Activated CD4-positive, alpha-beta T cell treated with anti-CD3 and anti-CD28 coated beads, Interleukin-2, amount 50 U/mL, for 1 hour (primary cell): Measurements from ENCODE around the gene SCN4A.
A peak's percentile ranks its signal among the peaks of the same experiment; 100 is the strongest.

Source experiments
- DNase-seq: peaks from one replicate; pipeline ENCODE4 v3.0.0-alpha.2; 2020

SCN4A gene

DNA sequence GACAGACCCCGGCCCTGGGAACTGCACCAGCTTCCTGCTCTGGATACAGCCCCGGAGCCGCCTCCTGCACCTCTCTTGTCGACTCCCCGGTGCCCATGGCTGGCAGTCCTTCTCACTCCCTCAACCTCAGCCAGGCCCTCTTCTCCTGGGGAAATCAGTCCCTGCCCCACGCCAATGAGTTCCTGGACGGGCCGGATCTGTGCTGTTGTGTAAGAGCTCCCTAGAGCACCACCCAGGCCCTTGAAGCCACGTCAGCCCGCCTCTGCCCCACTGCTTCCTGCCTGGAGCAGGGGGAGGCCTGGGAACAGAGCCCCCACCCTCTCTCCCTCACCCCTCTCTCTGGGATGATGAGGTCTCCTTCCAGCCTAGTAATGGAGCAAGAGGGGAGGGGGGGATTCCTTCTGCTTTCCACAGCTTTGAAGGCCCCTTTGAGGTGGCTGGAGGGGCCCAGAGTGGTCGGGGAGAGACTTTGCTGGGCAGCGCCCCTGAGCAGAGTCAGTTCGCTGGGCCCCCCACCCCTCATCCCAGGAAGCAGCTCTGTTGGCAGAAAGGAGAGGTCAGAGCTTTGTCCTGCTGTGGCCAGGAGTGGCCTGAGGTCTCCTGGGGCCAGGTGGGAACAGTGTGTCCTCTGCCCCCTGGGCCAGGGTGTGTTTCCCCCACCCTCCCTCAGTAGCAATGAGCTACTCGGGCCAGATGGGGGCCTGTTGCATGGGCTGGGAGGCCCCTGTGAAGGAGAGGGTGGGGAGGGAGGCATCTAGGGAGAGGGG is 29.2 kb upstream of the SCN4A start:
- no peak for DNase-seq

DNA sequence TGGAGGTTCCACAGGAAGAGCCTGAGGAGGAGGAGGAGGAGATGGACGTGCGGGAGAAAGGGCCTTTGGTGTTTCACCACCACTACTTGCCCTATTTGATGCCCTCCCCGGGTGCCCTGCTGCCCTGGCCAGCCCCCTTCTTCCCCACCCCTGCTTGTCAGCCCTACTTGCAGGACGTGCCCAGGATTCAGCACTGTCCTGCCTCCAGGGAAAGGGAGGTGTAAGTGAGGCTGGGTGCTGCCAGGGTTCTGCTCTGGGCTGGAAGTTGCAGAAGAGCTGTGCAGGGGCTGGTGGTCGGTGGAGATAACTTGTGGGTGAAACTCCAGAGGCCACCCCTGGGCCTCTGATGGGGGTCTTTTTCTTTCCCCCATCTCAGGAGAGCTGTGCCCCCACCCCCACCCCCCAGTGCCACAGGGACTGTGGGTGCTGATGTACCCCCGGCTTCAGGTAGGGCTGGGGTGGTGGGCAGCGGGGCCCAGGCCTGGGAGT is 28.4 kb upstream of the SCN4A start:
- no peak for DNase-seq

DNA sequence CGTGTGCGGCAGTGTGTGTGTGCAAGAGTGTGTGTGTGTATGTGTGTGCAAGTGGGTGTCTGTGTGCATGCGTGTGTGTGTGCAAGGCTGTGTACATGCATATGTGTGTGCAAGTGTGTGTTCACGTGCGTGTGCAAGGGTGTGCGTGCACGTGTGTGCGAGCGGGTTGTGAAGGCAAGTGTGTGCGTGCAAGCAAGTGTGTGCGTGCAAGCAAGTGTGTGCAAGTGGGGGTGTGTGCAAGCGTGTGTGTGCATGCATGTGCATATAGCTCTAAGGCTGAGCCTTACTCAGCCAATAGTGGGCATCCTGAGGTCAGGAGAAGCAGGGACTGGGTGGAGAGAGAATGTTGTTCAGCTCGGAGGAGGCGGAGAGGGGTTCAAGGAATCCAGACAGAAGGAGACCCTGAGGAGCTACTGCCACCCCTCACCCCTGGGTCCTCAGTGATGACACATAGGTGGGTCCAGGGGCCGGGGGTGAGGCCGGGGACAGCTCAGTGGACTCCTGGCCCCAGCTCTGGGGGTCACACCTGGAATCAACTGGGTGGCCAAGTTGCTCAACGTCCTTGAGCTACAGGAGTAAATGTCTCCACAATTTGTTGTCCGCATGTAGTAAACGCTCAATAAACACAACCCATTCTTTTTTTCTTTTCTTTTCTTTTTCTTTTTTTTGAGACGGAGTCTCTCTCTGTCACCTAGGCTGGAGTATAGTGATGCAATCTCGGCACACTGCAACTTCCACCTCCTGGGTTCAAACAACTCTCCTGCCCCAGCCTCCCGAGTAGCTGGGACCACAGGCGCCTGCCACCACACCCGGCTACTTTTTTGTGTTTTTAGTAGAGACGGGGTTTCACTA is 27.2 kb upstream of the SCN4A start:
- DNase-seq = no peak

DNA sequence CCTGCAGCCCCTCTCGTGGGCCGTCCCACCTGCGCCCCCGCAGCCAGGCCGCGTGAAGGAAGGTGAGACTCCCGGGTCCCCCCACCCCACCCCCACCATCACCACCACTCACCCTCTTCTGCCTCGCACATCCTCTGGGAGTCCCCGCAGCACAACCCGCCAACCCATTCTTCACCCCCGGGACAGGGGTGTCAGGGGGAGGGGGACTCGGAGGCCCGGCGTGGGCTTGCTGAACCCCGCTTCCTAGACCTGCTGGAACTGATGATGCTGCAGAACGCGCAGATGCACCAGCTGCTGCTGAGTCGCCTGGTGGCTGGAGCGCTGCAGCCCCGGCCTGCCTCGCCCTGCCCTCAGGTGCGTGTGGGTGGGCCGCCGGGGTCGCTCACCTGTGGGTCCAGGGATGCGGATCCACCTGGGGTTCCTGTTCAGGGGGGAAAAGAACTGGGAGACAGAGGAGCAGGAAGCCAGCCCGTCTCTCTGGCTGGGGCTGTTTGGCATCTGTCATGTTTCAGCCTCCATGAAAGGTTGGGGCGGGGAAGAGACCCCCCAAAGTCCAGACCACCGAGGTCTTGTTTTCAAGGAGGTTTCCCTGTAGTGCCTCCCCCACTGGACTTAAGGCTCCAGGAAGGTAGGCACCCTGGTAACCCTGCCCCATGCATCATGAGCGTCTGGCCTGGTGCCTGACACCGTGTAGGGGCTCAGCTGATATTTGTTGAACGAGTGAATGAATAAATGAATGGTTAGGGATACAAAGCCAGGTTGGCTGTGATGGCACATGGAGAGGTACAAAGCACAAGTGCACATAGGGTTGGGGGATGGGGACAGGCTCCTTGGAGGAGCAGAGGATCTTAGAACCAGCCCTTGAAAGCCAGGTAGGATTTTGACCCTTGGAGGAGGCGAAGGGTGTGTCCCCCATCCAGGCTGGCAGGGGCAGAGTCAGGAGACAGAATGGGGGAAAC is 26.3 kb upstream of the SCN4A start:
- DNase-seq = no peak

DNA sequence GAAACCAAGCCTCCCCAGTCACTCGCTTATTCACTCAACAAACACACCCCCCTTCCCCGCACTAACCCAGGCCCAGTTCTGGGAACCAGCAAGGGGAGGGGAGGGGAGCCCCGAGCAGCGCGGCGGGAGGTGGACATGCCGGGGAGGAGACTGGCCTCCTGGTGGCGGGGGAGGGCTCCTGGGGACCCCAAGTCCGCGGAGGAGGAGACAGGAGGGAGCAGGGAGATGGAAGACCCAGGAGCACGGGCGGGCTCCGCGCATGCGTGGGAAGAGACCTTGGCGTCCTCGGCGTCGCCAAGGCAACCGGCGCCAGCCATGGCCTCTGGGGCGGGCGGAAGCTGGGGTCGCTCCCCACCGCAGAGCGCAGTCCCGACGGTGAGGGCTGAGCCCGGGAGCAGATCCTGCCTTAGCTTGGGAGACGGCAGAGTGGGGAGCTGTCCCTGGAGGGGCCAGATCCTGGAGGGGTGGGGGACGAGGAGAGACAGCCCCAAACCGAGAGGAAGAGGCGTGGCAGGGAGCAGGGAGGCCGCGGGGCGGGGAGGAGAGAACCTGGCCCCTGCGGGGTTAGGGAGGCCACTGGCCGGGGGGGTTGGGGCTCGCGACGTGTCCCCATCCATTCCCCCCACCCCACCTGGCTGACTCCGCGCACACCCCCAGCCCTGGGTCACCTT is 25.5 kb upstream of the SCN4A start, which contains the start of gene PRR29:
PRR29 (plus strand) TSS at position 302 of the 671 bp plus-strand sequence; CDS start at position 316, 14 bp downstream.
- peak; percentile 71 for DNase-seq

DNA sequence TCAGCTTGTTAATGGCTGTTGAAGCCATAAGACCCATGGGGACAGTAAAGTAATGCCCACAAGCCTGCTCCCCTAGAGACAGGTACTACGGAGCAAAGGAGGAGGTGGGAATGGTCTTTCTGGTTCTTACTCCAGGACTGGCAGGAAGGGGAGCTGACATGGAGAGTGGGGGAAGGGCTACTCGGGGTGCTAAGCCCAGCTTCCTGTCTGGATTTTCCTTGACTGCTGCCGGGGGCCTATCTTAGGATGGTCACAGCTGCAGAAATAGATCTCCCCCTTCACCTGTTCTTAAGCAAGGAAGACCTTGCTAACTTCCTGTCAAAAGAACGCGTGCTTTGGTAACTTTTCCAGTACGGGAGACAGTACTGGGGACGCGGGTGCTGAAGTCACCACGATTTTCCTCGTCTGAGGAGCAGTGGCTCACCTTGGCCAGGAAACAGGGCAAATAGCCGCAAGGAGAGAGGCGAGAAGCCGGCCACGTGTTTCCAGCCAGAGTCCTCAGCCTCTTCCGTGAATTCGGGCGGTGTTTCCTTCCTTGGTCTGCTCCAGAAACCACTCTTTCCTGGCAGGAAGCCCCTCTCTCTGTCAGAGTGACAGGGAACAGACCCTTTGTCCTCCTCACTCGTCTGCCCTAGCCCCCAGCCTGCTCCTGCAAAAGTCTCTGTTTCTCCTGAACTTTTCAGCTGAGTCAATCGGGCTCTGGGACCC is 24.8 kb upstream of the SCN4A start:
- DNase-seq = no peak

DNA sequence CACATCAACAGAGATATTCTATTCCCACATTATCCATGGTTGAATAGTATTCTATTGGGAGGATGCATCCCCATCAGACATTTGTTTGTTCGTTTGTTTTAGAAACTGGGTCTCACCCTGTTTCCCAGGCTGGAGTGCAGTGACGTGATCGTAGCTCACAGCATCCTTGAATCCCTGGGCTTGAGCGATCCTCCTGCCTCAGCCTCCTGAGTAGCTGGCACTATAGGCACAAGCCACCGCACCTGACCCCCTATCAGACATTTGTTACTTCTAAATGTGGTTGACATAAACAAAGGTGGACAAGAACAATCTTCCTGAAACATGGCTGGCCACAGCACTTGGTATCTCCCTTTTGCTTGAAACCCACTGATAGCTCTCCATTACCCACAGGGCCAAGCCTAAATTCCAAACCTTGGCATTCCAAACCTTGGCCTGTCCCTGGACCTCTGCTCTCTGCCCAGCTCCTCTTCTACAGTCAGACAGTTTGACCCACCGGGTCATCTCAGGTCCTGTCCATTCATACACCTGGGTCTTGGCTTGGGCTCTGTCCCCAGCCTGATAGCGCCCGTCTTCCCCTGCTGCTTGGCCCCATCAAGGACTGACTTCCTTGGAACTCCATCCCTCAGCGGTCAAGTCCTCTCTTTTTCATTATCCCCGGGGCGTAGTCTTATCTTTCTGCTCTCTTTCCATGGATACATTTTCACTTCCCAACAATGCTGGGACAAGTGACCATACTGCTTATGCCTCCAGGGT is 23.9 kb upstream of the SCN4A start:
- DNase-seq = no peak

DNA sequence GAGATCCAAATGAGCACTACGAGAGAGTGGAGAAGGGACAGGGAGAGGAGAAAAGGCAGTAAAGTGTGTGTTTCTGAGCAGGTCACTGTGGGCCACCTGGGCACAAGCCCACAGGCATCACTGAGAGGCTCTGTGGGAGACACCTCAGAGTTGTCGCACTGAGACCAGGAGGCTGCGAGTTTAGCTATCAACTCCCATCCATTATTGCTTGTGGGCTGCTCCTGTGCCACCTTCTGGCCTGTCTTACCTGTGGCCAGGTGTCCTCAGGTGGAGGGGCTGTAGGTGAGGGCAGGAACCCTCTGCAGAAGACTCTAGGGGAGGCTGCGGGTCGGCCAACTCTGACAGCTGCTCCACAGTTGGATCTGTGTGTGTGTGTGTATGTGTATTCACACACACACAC is 22.9 kb upstream of the SCN4A start:
- no peak for DNase-seq

DNA sequence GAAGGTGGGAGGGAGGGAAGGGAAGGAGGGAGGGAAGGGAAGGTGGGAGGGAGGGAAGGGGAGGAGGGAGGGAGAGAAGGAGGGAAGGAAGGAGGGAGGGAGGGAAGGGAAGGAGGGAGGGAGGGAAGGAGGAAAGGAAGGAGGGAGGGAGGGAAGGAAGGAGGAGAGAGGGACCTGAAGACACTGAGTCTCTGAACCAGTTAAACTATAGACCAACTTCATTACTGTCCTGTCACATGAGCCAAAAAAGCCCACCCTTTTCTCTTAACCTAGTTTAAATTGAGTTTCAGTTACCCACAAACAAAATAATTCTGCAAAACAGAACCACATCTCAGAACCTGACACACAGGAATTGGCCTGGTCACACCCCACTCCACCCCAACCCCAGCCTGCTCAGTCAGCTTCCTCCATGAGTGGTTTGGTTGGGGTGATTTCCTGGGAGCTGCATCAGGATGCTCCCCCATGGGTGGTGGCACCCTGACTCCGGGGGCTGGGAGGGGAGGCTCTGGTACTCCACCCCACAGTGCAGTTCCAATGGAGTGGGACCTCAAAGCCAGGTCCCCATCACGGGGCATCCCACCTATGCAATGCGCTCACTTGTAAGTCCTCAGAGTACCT is 20.8 kb upstream of the SCN4A start:
- DNase-seq = no peak

DNA sequence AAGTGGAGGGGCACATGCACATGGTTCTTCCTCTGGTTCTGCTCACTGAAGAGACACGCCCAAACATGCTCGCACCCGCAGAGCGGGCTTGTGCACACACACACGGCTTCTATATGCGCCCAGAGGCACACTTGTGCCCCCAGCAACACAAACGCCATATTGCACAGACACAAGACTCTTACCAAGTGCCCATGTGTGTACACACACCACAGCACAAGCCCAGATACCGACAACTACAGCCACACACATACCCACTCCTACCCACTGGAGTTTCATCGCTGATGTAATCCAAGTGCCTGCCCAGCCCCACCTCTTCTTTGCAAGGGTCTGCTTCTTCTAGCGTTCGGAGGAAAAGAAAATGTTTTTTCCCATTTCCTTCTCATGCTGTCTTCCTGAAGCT is 18.9 kb upstream of the SCN4A start:
- no peak for DNase-seq

DNA sequence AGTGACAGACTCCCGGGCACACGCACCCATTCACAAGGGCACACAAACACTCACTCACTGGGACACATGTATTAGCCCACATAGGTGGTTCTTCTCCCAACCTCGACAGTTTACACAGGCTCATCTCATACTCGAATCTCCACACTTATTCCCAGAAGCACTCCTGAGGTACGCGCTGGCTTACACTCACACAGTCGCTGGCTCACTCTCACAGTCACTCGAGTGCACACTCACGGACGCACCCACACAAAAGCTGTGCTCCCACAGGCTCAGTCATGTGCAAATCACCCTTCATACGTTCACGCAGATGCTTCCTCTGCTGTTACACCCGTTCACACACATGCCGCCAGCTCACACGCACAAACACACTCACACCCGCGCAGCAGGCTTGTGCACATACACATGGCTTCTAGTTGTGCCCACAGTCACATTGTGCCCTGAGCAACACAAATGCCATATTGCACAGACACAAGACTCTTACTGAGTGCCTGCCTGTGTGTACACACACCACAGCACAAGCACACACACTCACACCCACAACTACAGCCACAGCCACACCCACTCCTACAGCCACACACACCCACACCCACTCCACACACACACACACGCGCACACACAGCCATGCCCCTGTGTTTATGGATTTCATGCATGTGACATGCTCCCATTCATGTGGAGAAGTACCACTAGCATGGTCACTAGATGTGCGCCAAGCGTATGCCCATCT is 17.1 kb upstream of the SCN4A start:
- no peak for DNase-seq

DNA sequence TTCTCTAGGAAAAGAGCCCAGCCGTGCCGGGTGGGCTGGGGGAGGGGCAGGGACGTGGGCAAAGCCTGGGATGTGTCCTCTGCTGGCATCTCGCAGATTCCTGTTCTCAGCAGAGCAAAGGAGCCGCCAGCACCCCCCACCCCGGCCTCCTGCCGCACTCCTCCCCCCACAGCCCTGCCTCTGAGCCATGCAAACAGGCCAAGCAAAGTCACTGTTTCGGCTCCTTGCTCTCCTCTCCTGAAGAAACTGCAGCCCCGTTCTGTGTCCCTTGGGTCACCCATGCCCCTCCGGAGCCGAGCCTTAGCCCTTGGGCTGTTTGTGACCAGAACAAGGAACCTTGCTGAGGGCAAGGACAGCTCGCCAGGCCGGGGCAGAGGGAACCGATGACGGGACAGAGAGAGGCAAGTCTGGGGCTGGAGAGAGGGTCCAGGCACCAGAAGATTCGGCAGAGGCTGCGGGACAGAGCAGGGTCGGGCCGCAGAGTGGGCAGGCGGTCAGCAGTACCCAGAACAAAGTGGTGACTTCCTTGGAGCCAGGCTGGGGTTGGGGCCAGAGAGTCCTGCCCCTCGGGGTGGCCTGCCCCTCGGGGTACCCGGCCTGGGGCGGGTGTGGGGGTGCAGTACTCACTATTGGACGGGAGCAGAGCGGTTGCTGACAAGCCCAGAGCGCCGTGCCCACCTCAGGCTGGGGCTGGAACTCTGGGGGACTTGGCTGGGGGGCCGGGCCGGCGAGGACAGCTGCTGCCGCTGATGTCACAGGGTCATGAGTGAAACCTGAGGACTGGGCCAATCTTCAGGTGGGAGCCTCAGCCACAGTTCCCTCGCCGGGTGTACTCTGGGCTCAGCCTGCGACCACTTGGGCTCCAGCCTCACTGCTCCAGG is 16.3 kb upstream of the SCN4A start:
- DNase-seq = no peak

DNA sequence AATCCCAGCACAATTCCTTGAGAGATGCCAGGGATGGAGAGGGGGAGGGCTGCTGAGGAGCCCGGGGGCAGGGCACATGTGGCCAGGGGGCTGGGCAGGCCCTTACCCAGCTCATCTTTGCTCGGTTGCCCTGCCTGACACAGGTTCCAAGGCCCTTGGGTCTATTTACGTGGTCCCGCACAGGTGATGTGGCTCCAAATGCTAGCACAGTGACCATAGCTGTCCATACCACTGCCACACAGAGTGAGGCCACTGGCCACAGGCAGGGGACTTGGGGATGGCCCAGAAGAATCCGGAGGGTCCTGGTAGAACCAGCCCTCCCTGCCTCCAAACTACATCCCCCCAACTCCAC is 15.4 kb upstream of the SCN4A start:
- no peak for DNase-seq

DNA sequence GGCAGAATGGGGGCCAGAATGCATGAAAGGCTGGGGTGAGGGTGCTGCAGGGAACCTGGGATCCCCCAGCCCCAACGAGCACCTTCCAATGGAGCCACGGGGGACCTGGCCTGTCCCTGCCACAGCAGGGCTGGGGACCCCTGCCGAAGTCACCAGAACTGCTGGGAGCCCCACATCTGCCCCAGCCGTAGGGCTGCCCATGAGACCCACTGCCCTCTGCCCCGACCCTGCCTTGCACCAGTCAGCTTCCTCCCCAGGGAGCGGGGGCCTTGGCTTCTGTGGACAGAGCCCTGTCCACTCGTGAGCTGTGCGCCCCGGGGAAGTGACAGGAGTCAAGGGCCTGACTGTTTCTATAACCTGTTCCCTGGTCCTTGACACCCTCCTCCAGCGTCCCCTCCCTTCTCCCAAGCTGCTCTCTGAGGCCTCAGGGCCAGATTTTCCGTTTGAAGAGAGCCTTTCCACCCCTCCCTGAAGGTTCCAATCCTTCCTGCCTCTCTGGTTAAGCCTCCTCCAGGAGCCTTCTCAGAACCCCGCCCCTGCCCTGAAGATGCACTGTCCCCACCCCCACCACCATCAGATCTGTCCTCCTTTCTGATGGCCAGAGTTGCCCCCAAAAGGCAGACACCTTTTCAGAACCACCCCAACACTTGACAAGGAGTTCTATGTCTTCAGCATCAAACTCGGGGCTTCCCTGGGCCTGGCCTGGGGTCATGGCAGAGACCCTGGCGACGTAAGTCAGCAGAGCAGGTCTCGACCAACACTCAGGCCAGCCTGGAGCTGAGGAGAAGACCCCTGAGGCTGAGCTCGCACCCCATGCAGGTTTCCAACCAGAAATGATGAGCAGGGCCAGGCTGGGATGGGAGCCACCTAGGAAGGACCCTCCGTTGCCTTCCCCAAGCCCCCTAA is 14.8 kb upstream of the SCN4A start:
- DNase-seq = no peak

DNA sequence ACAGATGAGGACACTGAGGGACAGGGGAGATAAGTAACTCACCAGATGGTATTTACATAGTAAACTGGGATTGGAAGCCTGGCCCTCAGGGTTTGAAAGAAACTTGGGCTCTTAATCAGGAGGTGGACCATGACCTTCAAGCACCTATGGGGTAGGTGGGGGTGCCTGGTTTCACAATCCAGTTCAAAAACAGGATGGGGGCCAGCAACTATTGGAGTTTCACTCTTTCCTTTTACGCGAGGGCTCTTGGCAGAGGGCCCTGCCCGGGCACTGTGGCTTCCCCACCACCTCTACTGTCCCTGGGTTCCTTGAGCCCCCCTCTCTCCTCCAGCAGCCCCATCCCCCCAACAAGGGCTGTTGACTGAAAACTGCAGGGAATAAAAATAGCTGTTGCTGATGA is 14.1 kb upstream of the SCN4A start:
- no peak for DNase-seq

DNA sequence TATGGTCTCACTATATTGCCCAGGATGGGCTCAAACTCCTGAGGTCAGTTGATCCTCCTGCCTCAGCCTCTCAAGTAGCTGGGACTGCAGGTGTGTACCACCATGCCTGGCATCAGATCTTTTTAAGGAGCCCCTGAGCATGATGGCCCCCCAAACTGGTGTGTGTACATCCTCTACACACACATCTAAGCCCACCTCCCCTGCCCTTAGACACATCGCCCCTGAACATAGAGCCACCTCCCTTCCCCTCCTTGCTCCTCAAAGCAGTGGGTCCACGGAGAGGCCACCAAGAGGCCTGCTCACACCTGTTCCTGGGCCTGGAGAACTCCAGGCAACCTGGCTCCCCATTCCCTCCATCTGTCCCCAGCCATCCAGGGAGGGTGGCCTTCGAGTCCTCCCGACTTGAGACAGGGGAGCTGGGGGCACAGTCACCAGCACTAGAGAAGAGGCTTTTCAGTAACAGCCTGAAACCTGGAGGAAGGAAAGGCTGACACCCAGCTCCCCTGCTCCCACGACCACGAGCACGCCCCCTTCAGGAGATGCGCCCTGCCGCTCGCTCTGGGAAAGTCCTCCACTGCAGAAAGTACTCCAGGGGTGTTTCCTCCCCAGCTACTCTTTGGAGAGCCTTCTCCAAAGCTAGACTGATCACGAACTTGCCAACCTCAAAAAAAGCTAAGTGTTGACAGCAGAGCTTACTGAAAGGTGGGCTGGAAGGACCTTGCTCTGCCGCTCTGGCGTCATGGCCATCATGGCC is 12.8 kb upstream of the SCN4A start:
- DNase-seq = no peak
